Right lobe of liver (tissue), 6 donors: Measurements from ENCODE around the gene PAQR7. TPM values are rescaled to one million over a fixed set of nuclear protein-coding genes. Genes with fewer than 3 reads are reported as not detected.

ENCODE experiments used
- ATAC-seq, 4 donors: fragments of 200-7000 bp; cut with Tn5 transposase; one replicate each; pipeline ENCODE4 v1.9.1; 2020; ENCODE audit warnings: mild to moderate bottlenecking in 4 of 4, moderate library complexity in 4 of 4
- DNase-seq, 3 donors: peaks; one replicate each; pipeline ENCODE4 v3.0.0-alpha.2; 2020
- H3K27ac ChIP-seq, 3 donors: fragments of 200-600 bp; one replicate each; pipeline ENCODE4 v1.8.0; 2022
- H3K27me3 ChIP-seq, 2 donors: fragments of 200-600 bp; one replicate each; pipeline ENCODE4 v1.8.0; 2022
- H3K36me3 ChIP-seq, 4 donors: fragments of 200-600 bp; sonication (generic) in 1 of 4; one replicate each; pipeline versions ENCODE4 v1.5.1 to v1.8.0; 2017 to 2022; ENCODE audit warnings: control low read depth in 1 of 4
- H3K4me1 ChIP-seq, 4 donors: fragments of 200-600 bp; sonication (generic) in 1 of 4; one replicate each; pipeline versions ENCODE4 v1.5.1 to v1.8.0; 2017 to 2022; ENCODE audit warnings: control low read depth in 1 of 4
- H3K4me3 ChIP-seq, 3 donors: fragments of 200-600 bp; one replicate each; pipeline ENCODE4 v1.8.0; 2022
- H3K9me3 ChIP-seq, 4 donors: fragments of 200-600 bp; sonication (generic) in 1 of 4; one replicate each; pipeline versions ENCODE4 v1.5.1 to v1.8.0; 2017 to 2022; ENCODE audit warnings: control low read depth in 1 of 4
- CTCF ChIP-seq, 4 donors: fragments of 200-600 bp in 3 of 4; fragments of 450-650 bp in 1 of 4; IDR thresholded peaks; one replicate each; pipeline versions ENCODE4 v1.5.1 to v1.8.0; 2016 to 2022; ENCODE audit warnings: antibody characterized with exemption in 4 of 4, mild to moderate bottlenecking in 2 of 4
- POLR2A ChIP-seq: fragments of 450-650 bp; IDR thresholded peaks from one replicate; pipeline ENCODE4 v1.6.1; 2017; ENCODE audit warnings: antibody characterized with exemption, mild to moderate bottlenecking
- WGBS: methylation state at CpG from one replicate; pipeline ENCODE4 v1.1.6; 2018; ENCODE audit warnings: low coverage, low lambda C conversion rate; ENCODE audit not compliant: insufficient coverage; ENCODE audit errors: missing lambda C conversion rate; 5-methylcytosine and 5-hydroxymethylcytosine counted together
- intact Hi-C, 2 donors: fragments of 100-400 bp; cut with DNase I; formaldehyde crosslinking; loops; one replicate each; pipeline versions ENCODE4 v1.11.2 to v1.14.1; 2022
- total RNA-seq, 6 experiments: library from RNA; depleted of rRNA in 2 of 6; stranded (reverse); fragments of >200 nt in 2 of 6; fragmentation: NEBNext Ultra II Directional in 3 of 6; extraction: Animal tissue kit (Norgen Biotek cat#: 25700) in 3 of 6; gene quantifications; one replicate each; pipeline versions ENCODE4 v1.1.0 to v1.2.4, GENCODE V29; 2016 to 2023
- donor health status: DM: no; HTN: yes; CAD: no.
- donor health status: DM: no; HTN: no; CAD: no.
- donor health status: DM: no; HTN: no; CAD: no.
- donor health status: DM: no; HTN: yes; CAD: no.
- donor health status: DM: no; HTN: yes; CAD: no.

Gene PAQR7
- total RNA-seq, 6 experiments from 2014 or later, result 0.74 to 4.8 (median 2.4) TPM

GRCh38 chr1:25863486-25864262 is 11.8 kb downstream of the PAQR7 start:
- H3K9me3 ChIP-seq, result no peaks in the 10 kb centered on the region
- 92% methylated on average over 9 of the region's 25 CpGs for WGBS

GRCh38 chr1:25862785-25863485 is 12.6 kb downstream of the PAQR7 start:
- 91% methylated on average over 14 of the region's 20 CpGs for WGBS

More at GRCh38 chr1:25863486-25864262, 11.8 kb downstream of the PAQR7 start:
- intact Hi-C loops, result no loop called here
- ATAC-seq, result no peak
- DNase-seq, result no peak
- H3K4me1 ChIP-seq, result peaks cover 0 to 32% (median 15%) of the 10 kb centered on the region in 4 donors
- no peak overlapping the region for H3K4me3 ChIP-seq
- H3K27me3 ChIP-seq, result no peaks in the 10 kb centered on the region
- TF ChIP-seq CTCF (IDR thresholded peaks at IDR 0.05), result no peak
- TF ChIP-seq POLR2A, result no peak
- H3K36me3 ChIP-seq, result no peaks in the 10 kb centered on the region
- H3K27ac ChIP-seq, result no peak overlapping the region

GRCh38 chr1:25861316-25862286 is 13.9 kb downstream of the PAQR7 start:
- TF ChIP-seq CTCF (IDR thresholded peaks at IDR 0.05) (no peak), POLR2A (no peak)
- peak in 1 of 4 donors; percentile 5 for ATAC-seq
- peaks cover 0 to 13% (median 6%) of the 10 kb centered on the region in 4 donors for H3K4me1 ChIP-seq
- H3K27ac ChIP-seq, result no peak overlapping the region
- H3K27me3 ChIP-seq, result no peaks in the 10 kb centered on the region
- intact Hi-C loops, result no loop called here
- WGBS, result 73% methylated on average over 15 of the region's 16 CpGs
- no peak overlapping the region for H3K4me3 ChIP-seq
- no peaks in the 10 kb centered on the region for H3K9me3 ChIP-seq
- no peak for DNase-seq
- H3K36me3 ChIP-seq, result no peaks in the 10 kb centered on the region

More at GRCh38 chr1:25862785-25863485, 12.6 kb downstream of the PAQR7 start:
- H3K36me3 ChIP-seq, result no peaks in the 10 kb centered on the region
- no peaks in the 10 kb centered on the region for H3K9me3 ChIP-seq
- peaks cover 0 to 24% (median 11%) of the 10 kb centered on the region in 4 donors for H3K4me1 ChIP-seq
- TF ChIP-seq CTCF (IDR thresholded peaks at IDR 0.05) (no peak), POLR2A (no peak)
- intact Hi-C loops, result no loop called here
- H3K27me3 ChIP-seq, result no peaks in the 10 kb centered on the region
- H3K27ac ChIP-seq, result no peak overlapping the region
- ATAC-seq (no peak), DNase-seq (no peak)
- H3K4me3 ChIP-seq, result no peak overlapping the region
